ENCODE results near the gene NOX3.
"Not testable (repeated sequence)": the region's sequence is repeated elsewhere in the genome, so short reads cannot be mapped to it uniquely, and the experiment has no call there.

Gene NOX3

DNA sequence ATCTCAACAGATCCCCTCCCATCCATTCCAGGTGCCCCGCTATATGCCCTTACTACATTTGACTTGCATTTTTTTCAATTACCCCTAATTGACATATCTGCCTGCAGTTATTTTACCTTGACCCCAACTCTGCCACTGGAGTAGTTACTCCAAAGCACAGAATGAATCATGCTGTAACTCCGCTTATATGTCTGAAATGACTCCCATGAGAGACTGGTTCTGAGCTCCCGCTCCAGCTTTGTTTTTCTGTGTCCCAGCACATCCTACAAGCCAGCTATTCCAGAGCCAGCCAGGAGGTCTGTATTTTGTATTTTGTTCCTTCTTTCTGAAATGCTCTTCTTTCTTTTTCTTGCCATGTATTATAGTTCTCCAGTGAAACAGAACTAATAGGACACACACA lies 10.9 kb upstream of the NOX3 start:
- DNase-seq = no peak

DNA sequence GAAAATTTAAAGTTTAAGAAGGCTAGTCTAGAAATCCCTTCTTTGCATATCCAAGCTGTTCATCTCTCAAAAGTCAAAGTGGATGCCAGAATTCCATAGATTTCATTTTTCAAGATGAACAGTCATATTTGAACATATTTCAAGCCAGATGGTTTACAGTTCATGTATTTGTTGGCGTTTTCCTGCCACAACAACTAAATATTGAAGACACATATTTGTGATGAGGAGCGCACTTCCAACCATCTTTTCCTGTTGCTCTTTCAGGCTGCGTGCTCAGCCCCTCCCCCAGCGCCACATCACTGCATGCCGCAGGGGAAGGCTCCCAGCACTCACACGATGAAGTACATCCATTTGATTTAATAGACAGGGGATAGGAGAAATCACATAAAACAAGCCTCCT lies 5.9 kb upstream of the NOX3 start:
- no peak for DNase-seq

DNA sequence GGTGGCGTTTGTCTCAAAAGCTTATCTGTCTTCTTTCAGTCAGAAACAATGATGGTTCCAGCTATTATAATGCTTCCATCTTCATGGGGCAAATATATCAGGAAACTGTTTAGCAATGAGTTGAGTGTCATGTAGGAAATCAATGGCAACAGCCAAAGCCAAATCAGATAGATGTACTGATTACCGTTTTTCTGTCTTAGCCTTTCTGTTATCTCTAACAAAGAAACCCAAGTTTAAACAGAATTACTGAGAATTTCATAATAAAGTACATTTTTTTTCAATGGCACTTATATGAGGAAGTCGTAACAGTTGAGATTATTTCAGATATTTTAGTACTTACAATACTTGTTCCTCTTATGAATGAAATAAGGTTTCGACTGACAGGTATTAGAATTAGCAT lies 1.2 kb downstream of the NOX3 start:
- no peak for DNase-seq

DNA sequence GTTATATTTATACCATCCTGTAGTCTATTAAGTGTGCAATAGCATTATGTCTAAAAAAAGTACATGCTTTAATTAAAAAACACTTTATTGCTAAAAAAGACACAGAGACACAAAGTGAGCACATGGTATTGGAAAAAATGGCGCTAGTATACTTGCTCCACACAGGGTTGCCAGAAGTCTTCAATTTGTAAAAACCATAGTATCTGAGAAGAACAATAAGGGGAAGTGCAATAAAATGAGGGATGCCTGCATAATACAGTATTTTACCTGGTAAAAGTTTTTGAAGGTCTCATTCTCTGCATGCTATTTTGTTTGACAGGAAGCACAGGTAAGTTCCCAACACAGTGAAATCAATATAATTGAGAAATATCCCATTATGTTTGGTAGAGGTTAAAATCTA lies 1.6 kb downstream of the NOX3 start:
- DNase-seq = no peak

DNA sequence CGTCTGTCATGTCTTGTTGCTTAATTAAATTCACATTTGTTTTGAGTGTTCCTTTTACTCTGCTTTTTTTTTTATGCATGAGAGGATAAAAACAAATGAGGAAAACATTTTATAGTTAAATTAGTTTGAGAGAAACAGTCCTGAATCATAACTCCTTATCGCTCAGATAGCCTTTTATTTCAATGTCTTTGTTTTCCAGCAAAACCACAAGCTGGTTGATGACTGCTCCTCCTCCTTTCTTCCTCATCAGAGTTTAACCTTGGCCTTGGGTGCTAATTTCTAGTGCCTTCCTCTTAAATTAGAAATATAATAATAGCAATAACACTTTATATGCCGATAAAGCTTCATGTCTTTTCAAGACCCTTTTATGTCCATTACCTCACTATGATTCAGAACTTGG lies 3.1 kb downstream of the NOX3 start:
- no peak for DNase-seq

DNA sequence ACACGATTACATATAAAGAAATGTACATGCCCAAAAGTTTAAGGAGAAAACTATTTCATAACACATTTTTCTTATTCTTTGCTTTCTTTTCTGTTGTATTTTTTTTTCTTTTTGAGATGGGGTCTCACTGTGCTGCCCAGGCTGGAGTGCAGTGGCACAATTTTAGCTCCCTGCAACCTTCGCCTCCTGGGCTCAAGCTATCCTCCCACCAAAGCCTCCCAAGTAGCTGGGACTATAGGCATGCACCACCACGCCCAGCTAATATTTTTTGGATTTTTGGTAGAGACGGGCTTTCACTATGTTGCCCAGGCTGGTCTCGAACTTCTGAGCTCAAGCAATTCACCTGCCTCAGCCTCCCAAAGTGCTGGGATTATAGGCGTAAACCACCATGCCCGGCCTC lies 4.1 kb downstream of the NOX3 start:
- DNase-seq = not testable (repeated sequence)

DNA sequence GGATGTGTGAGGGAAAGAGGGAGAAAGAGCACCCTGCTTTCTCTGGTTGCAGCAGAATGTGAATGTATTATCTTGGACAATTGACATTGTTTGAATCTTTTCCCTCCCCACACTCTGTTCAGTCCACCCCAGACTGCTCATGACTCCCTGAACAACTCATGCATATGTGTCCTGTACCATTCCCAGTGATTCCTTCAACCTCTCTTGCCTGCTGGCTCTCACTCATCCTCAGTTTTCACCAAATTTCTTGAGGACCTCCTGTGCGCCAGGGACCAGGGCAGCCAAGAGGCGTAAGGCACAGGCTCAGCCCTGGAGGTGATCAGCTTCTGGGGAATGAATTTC lies 5.4 kb downstream of the NOX3 start:
- no peak for DNase-seq

DNA sequence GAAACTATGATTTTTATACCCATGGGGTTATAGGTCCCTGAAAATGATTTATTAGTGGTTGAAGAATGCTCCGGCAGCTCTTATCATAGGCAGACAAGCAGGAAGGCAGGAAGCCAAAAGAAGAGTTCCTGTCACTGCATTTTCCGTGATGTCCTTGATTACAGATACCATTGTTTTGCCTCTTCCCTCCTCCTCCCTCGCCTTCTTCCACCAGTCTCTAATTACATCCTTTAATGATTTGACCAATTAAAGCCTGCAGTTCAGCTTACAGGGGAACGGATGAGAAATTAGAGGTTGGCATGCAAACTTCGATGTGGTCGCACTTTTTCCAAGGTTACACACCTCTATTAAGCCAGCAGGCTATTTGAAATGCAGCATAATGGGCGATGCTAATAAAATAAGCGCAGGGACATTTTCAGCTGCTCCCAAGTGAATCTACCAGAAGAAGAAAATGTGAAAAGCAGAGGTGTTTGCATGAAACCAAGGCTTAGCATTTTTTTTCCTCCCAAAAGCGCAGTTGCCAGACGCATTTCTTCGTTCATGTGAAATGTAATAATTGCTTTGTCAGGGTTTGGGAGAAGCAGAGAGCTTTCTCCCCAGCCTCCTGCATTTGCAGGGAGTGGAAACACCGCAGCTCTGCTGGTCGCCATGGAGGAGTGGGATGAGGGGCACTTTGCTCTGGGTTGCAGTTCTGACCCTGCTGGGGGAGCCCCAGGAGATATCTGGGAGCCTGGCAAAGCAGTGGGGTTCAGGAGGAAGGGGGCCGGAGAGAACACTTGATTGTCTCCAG lies 6.0 kb downstream of the NOX3 start:
- DNase-seq = no peak

DNA sequence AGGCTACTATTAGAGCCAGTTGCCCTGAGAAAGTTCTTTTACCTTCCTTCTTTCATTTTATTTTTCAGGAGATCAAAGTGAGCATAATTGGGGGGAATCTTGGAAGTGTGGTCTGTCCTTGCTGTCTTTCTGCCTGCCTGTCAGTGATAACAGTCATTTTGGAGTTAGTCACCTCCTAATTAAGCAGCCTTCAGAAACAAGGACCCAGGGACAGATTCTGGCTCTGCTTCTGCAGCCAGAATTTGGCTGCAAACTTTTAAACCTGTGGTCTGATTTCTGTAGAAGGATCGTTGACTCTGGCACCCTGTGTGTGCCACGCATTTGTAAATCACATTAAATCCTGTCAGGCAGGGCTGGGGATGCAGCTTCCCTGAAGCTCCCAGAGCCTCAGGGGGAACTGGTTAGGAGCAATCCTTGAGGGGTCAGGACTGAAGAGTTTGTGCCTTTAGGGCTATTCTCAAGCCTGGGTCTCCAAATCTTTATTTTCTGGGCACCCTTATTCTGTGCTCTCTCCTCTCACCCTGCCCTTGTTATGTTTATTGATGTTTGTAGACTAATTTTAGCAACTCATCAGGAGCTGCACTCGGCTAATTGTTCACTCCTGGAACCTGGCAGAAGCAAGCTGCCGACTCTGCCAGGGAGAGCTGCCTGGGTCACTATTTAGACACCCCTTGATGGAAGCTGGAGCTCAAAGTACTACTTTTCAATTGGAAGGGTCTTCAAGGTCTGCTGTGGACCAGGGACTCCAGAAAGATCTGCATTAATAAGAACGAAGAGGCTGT lies 6.8 kb downstream of the NOX3 start:
- no peak for DNase-seq

DNA sequence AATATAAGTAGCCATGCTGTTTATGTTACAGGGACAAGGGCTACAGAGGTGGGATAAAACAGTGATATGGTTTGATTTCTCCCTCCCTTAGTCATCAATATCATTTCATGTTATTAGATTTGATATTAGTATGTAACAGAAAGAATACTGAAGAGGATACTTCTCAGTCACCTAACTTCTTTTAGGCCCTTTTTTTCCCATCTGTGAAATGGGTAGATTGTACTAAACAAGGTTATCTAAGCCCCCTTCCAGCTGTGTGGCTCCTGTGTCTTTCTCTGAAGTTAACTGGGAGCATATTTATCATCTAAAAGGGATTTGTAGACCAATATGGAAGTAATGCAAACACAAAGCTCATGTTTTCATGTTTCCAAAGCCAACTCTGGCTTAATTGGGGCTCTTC lies 7.7 kb downstream of the NOX3 start:
- DNase-seq = no peak

DNA sequence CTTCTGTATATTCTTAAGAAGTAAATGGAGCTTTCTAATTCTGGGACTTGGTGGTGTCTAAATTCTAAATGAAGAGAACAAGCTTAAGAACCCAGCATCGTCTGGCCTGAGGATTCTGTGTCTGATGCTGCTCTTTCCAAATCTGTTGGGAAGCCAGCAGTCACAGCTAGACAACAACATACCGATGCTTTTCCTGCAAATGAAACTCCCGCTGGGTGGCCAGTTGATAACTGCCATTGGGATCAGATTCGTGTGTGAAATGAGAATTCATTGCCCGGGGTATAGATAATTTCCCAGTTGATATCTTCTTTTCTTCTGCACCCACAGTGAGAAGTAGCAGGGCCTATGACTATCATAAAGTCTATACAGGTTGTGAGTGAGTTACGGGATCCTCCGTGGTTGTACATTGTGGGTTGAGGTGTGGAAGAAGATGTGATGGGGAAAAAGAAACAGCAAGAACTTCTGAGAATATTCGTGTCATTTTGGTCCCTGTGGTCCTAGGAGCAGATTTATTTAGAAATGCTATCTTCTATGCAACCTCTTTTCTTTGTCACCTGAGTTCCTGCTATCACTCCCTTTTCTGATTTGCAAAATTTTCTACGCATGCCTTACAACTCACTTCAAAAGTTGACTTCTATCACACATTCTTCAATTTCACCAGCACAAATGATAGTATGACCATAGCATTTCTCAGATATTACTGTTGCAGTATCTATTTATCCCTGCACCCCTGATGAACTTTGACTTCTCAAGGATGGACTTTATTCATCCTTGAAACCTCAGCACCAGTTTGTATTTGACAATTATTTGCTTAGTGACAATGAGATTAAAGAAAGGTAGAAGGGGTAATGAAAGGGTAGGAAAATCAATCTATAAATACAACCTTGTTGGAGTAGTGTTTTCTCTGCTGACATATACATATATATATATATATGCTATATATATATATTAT lies 10.4 kb downstream of the NOX3 start:
- DNase-seq = no peak

DNA sequence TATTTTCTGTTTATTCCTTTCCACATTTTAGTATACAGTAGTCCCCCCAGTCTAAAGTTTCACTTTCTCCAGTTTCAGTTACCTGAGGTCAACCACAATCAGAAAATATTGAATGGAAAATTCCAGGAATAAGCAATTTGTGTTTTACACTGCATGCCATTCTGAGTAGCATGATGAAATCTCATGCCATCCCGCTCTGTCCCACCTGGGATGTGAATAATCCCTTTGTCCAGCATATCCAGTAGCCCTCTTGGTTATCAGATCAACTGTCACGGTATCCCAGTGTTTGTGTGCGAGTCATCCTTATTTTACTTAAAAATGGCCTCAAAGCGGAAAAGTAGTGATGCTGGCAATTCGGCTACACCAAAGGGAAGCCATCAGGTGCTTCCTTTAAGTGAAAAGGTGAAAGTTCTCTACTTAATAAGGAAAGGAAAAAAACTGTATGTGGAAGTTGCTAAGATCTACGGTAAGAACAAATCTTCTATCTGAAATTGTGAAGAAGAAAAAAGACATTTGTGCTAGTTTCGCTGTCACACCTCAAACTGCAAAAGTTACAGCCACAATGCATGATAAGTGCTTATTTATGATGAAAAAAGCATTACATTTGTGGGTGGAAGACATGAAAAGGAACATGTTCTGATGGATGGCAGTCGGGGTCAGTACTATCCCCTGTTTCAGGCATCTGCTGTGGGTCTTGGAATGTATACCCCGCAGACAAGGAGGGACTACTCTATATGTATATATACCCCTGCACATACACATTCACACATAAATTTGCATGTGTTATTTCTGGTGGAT lies 11.3 kb downstream of the NOX3 start:
- DNase-seq = no peak

DNA sequence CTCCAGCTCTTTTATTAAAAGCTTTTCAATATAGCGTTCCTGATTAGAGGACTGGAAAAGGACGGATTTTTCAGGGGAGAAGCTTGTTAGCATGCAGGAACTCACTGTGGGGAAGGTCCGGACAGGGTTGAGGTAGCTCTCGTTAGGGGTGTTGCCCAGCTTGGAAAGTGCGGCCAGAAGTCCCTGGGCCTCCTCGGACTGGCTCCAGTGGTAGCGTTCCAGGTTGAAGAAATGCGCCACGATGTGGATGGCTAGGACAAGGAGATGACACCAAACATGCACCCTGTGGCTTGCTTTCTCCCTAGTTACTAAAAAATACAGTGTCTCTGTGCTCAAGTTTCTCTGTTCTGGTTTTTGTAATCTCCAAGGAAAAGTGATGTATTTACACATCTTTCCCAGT lies 12.5 kb downstream of the NOX3 start:
- no peak for DNase-seq

DNA sequence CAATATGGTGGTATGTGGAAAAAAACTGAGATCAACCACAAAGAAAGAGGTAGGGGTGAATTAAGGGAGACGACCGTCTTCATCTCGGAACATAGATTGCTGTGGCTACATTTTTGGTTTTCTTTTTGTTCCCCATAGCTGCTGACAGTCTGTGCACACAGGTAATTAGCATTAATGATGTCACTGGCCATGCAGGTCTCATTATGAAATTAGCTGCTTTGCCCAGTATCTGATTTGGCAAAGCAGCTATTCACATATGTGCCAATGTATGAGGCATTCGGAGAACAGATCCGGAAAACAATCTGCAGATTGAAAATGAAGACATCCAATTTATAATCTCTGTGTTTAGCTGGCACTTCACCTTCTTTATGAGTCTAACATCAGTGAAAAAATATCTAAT lies 13.1 kb downstream of the NOX3 start:
- DNase-seq = no peak

DNA sequence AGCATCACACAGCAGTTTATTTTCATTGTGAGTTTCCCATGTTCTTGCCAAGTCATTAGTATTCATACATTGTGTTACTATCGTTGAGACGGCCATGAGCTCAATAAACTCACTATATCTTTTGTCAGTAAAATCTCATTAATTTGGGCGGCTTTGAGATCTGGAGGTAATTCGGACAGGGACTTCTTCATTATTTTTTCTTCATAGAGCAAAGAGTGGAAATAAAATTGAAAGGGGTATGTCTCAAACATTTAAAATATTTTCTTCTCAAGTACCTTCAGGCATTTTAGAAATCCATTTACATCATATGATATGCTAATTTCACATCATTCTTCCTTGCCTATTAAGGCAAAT lies 14.6 kb downstream of the NOX3 start:
- DNase-seq = no peak

DNA sequence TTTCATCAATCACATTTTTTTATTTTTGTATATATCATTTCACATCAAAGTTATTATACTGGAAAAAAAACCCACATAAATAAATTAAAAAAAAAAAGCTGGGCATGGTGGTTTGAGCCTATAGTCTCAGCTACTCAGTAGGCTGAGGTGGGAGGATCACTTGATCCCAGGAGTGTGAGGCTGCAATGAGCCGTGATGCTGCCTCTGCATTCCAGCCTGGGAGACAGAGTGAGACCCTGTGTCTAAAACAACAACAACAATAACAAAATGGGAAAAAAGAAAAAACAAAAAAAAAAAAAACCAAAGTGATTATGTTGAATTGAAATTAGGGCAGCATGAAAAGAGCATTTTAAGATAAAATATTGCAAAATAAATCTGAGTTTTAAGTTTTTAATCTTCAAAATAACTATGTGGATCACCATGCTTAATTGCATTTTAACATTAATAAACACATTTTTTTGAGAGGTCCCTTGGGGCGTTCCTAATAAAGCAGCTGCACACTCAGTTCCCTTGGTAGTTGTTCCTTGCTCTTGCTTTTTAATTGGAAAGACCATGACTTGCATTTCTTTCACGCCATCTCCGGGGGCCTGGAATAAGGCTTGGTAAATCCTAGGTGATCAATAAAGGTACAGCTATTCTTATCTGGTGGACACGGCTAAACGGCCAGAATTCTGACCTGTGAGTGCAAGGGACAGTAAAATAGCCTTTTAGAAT lies 15.1 kb downstream of the NOX3 start:
- no peak for DNase-seq

DNA sequence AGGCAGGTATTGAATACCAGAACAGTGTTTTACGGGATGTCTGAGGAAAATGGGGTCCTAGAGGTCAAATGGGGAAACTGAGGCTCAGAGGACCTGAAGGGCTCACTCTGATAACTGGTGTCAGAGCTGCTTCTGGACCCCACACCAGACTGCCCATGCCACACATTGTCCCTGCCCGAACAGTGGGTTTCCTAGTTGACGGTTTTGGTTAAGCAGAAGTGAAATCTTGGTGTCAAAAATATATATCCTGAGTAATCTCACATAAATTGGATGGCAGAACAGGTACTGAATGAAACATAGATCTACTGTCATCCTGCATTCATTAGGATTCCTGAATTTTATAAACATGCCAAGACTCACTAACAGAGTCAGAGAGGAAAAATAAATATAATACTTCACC lies 16.3 kb downstream of the NOX3 start:
- DNase-seq = no peak

DNA sequence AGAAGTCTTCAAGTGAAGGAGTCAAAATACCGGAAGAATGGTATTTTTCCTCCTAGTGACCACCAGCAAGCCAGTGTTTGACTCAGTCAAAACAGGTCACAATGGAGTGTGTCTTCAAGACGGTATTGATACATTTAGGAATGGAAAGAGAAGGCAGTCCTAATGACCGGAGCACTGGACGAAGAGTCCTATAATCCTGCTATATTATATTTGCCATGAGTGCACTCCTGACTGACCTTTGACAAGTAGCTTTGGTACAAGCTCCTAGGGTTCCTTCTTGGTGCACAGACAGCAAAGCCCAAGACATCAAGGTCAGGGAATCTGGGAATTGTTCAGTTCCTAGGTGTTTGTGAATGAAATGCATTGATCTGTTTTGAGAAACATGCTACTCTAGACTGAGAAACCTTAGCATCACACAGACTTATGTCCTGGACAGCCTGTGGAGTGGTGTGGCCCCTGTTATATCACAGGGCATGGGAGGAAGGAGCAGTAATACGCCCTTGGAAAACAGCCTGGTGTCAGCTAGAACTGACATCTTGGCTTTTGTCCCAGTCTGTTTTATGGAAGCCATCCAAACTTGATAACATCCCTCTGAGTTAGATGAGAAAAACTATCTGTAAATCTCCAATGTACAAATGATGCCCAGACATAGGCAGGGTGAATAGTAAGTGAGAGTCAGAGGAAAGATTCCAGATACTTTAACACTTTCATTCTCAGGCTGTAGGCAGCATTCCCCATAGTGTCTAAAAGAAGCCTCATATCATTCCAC lies 18.5 kb downstream of the NOX3 start:
- no peak for DNase-seq

DNA sequence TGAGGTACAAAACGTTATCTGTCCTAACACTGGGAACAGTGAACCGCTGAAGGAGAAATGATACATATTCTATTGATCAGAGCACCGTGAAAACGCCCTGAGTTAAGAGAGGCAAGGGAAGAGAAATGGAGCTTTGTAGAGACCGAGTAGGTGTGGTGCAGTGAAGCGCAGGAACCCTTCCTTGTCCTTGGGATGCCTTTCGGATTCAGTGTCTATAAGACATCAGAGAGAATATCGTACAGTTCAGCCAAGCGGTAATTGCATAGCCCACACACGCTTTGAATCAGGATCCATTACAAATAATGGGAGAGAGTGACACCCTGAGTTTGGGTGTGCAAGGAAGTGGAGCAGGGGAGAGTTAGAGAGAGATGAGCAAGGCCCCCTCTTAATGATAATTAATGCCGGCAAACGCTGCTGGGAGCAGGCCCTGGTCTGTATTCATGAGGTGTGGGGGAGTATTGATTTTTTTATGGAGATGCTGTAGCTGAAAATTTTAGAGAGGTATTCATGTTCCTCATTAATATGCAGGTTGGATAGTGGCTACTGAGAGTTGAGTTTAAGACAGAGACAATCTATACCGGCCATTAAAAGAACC lies 20.7 kb downstream of the NOX3 start:
- no peak for DNase-seq

DNA sequence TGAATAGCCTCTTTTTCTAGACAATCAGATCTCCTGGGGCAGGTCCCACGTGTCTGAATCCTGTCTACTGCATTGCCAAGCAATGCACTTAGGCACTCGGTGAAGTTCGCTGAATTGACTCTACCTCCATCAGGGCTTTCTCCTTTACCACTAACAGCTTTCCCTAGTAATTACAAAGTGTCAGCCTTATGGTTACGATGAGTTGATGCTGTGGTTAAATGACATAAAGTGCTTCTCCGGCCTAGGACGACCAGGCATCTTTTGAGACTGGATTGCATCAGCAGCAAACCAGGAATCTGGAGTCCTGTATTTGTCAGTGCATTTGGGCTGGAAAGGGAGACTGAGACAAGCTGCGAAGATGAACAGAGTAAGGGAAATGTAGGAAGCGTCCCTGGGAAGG lies 21.5 kb downstream of the NOX3 start:
- DNase-seq = no peak

DNA sequence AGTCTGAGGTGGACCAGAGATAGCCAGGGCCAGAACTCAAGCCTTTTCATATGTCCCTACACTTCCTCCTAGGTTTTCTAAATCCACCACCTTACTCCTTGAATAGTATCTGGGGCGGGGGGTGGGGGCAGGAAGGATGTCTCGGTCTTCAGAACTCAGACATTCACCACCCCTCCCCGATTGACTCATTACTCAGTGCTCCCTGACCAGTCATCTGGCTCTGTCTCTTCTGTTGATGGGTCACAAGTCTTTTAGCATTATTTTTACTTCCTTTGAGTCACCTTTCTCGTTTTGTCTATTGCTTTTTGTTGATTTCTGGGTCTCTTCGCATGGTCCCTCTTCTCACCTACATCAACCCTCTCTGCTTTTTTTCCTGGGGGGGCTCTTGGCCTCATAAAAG lies 23.3 kb downstream of the NOX3 start:
- DNase-seq = no peak
